ENCODE results near the gene CTNNAL1. TPM values are rescaled to one million over a fixed set of nuclear protein-coding genes. Genes with fewer than 3 reads are reported as not detected.

Gene CTNNAL1
- total and polyA plus RNA-seq, 2 donors (not counting 3 experiments of a cell fraction or from before 2014, with no cell fraction given): 29.5 to 76.2 TPM

DNA sequence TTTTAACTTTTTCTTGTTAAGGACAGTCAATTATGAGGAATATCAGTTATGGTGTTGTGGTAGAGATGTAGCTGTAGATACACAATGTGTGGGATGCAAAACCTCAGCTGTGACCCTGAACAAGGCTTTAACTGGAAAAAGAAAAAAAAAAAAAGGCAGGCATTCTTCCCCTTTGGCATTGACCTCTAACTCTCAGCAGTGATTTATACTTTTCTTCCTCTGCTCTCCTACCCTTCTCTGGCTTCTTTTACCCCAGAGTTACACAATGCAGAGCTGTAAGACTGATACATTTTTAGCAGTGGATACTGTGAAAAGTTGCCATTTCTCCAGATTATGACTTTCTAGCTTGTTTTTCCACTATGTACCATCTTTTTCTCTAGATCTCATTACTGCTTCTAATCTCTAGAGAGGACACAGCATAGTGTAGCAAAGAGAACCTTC is 2.0 kb downstream of the CTNNAL1 start:
- no peak for DNase-seq (ENCODE audit: low read depth, low spot score)
- TF ChIP-seq POLR2A (IDR thresholded peaks at IDR 0.05; ENCODE audit: low read depth, low read length): no peak
- no peak for TF ChIP-seq MYC (IDR thresholded peaks at IDR 0.05; ENCODE audit: low read depth, low read length)
- TF ChIP-seq GATA2 (IDR thresholded peaks at IDR 0.05; ENCODE audit: insufficient read depth, insufficient read length, low read depth, low read length): no peak
- TF ChIP-seq POLR2AphosphoS5 (IDR thresholded peaks at IDR 0.05; ENCODE audit: insufficient read depth, low read depth, low read length): no peak
- TF ChIP-seq EZH2 (IDR thresholded peaks at IDR 0.05; ENCODE audit: borderline replicate concordance, low read depth, low read length, severe bottlenecking): no peak
- TF ChIP-seq FOS (IDR thresholded peaks at IDR 0.05; ENCODE audit: borderline replicate concordance, insufficient read depth, low read length): no peak
- TF ChIP-seq, protein P1, sequence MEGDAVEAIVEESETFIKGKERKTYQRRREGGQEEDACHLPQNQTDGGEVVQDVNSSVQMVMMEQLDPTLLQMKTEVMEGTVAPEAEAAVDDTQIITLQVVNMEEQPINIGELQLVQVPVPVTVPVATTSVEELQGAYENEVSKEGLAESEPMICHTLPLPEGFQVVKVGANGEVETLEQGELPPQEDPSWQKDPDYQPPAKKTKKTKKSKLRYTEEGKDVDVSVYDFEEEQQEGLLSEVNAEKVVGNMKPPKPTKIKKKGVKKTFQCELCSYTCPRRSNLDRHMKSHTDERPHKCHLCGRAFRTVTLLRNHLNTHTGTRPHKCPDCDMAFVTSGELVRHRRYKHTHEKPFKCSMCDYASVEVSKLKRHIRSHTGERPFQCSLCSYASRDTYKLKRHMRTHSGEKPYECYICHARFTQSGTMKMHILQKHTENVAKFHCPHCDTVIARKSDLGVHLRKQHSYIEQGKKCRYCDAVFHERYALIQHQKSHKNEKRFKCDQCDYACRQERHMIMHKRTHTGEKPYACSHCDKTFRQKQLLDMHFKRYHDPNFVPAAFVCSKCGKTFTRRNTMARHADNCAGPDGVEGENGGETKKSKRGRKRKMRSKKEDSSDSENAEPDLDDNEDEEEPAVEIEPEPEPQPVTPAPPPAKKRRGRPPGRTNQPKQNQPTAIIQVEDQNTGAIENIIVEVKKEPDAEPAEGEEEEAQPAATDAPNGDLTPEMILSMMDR (IDR thresholded peaks at IDR 0.05; ENCODE audit: extremely low read depth in 1 of 2, insufficient read depth in 1 of 2, low read depth in 1 of 2, low read length in 2 of 2): no peak
- TF ChIP-seq, protein P2, sequence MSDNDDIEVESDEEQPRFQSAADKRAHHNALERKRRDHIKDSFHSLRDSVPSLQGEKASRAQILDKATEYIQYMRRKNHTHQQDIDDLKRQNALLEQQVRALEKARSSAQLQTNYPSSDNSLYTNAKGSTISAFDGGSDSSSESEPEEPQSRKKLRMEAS (IDR thresholded peaks at IDR 0.05; ENCODE audit: insufficient read depth, insufficient read length): no peak
- TF ChIP-seq JUN (IDR thresholded peaks at IDR 0.05; ENCODE audit: borderline replicate concordance, insufficient read depth, insufficient read length, low read depth): no peak
- peak overlapping the region; percentile 77 for H3K27ac ChIP-seq (ENCODE audit: insufficient read depth, low read depth, low read length)
- H3K9me3 ChIP-seq (replicated peaks; ENCODE audit: control insufficient read depth, insufficient read depth, low read length): no peaks in the 10 kb centered on the region
- peak overlapping the region; percentile 61 for H3K4me2 ChIP-seq (ENCODE audit: insufficient read depth, low read length)
- peak overlapping the region; percentile 74 for H3K9ac ChIP-seq (replicated peaks; ENCODE audit: extremely low read depth, insufficient read depth, low read length)
- peaks cover 42% of the 10 kb centered on the region for H3K4me1 ChIP-seq (ENCODE audit: control insufficient read depth, extremely low read depth, insufficient read depth, low read length)
- BruUV-seq (replicated peaks): no TSS peak
- H4K20me1 ChIP-seq (replicated peaks; ENCODE audit: control insufficient read depth, extremely low read depth, insufficient read depth, low read length): peaks cover 4% of the 10 kb centered on the region
- no peak for FAIRE-seq
- ChIA-PET POLR2A (interaction anchor here (0.5 to 0.6 kb wide), 2 partner anchors 164 to 312 kb away, joined by 3 read pairs; no protein-coding TSS in a partner anchor), CTCF (interaction anchor here (1.1 to 3.3 kb wide), 6 partner anchors 12 to 59 kb away, joined by 3 to 16 read pairs (median 5); no protein-coding TSS in a partner anchor)
- H2AFZ ChIP-seq (ENCODE audit: low read depth, low read length): no peak overlapping the region
- no peaks in the 10 kb centered on the region for H3K27me3 ChIP-seq (ENCODE audit: control insufficient read depth in 2 of 2, insufficient read depth in 2 of 2, low read length in 2 of 2)
- intact Hi-C loops (cut with micrococcal nuclease) (no loop called here), dilution Hi-C loops (cut with MboI; ENCODE audit: extremely low pct_ligation_motif_present, low sequenced_read_pairs) (no loop called here)
- H3K4me3 ChIP-seq (replicated peaks in 1 of 3; ENCODE audit: insufficient read depth in 1 of 3, low read depth in 1 of 3, low read length in 3 of 3): peak overlapping the region in 2 of 3 experiments; percentile 4 to 68
- peaks cover 66% of the 10 kb centered on the region for H3K79me2 ChIP-seq (ENCODE audit: control insufficient read depth, insufficient read depth, low read length)
- H3K9me1 ChIP-seq (replicated peaks; ENCODE audit: control insufficient read depth, extremely low read depth, insufficient read depth, low read length): no peaks in the 10 kb centered on the region
- H3K36me3 ChIP-seq (ENCODE audit: control insufficient read depth in 2 of 2, extremely low read depth in 1 of 2, insufficient read depth in 2 of 2, low read length in 2 of 2): no peaks in the 10 kb centered on the region
